Spleen (tissue), 11 donors: Measurements from ENCODE around the gene KCNK17. TPM values are rescaled to one million over a fixed set of nuclear protein-coding genes. Genes with fewer than 3 reads are reported as not detected.

Experiments used
- DNase-seq: peaks from one replicate; pipeline ENCODE4 v3.0.0-alpha.2; 2020
- H3K27ac ChIP-seq, 8 donors: fragments of 200-600 bp; sonication (generic) in 7 of 8; 1 replicate in 4 of 8; 2 replicates in 4 of 8; pipeline versions ENCODE4 v1.5.0 to v1.8.0; 2016 to 2021; ENCODE audit warnings: inconsistent platforms in 4 of 8, mild to moderate bottlenecking in 4 of 8, moderate library complexity in 1 of 8
- H3K27me3 ChIP-seq, 7 donors: fragments of 200-600 bp; sonication (generic) in 6 of 7; replicated peaks in 1 of 7; 1 replicate in 4 of 7; 2 replicates in 3 of 7; pipeline versions ENCODE4 v1.5.0 to v1.8.0; 2016 to 2021; ENCODE audit warnings: inconsistent platforms in 3 of 7, mild to moderate bottlenecking in 1 of 7
- H3K36me3 ChIP-seq, 6 donors: fragments of 200-600 bp; sonication (generic) in 5 of 6; 1 replicate in 4 of 6; 2 replicates in 2 of 6; pipeline versions ENCODE4 v1.5.0 to v1.8.0; 2016 to 2021; ENCODE audit warnings: inconsistent platforms in 2 of 6
- H3K4me1 ChIP-seq, 6 donors: fragments of 200-600 bp; sonication (generic) in 5 of 6; 1 replicate in 3 of 6; 2 replicates in 3 of 6; pipeline versions ENCODE4 v1.5.0 to v1.8.0; 2016 to 2021; ENCODE audit warnings: inconsistent platforms in 3 of 6
- H3K4me3 ChIP-seq, 8 donors: fragments of 200-600 bp; sonication (generic) in 7 of 8; 1 replicate in 4 of 8; 2 replicates in 4 of 8; pipeline versions ENCODE4 v1.5.0 to v1.8.0; 2016 to 2021; ENCODE audit warnings: inconsistent platforms in 4 of 8, mild to moderate bottlenecking in 4 of 8, moderate library complexity in 2 of 8
- H3K9me3 ChIP-seq, 8 donors: fragments of 200-600 bp; sonication (generic) in 7 of 8; 1 replicate in 4 of 8; 2 replicates in 4 of 8; pipeline versions ENCODE4 v1.5.0 to v1.8.0; 2016 to 2021; ENCODE audit warnings: inconsistent platforms in 4 of 8
- POLR2A ChIP-seq, 3 donors: fragments of 450-650 bp; IDR thresholded peaks; one replicate each; pipeline ENCODE4 v1.5.1; 2017; ENCODE audit warnings: antibody characterized with exemption in 3 of 3, mild to moderate bottlenecking in 1 of 3
- POLR2AphosphoS5 ChIP-seq, 3 donors: sonication (generic); formaldehyde crosslinking; IDR thresholded peaks; one replicate each; pipeline ENCODE4 v1.5.1; 2017; ENCODE audit warnings: antibody characterized with exemption in 3 of 3
- WGBS, 5 donors: extraction: QIAGEN DNeasy Blood & Tissue Kit in 3 of 5; methylation state at CpG; one replicate each; pipeline versions ENCODE4 v1.1.5 to v1.1.7; 2013 to 2018; 5-methylcytosine and 5-hydroxymethylcytosine counted together
- intact Hi-C: fragments of 100-400 bp; cut with DNase I; formaldehyde crosslinking; loops from one replicate; pipeline ENCODE4 v1.15.0; 2023; ENCODE audit warnings: low total_unique reads
- polyA plus RNA-seq, 3 donors: library from polyadenylated mRNA; stranded (reverse); fragments of 200-250 nt; gene quantifications; one replicate each; pipeline ENCODE4 v1.2.1, GENCODE V29; 2013
- total RNA-seq, 7 donors: library from RNA; depleted of rRNA in 3 of 7; stranded (reverse); fragments of >200 nt in 3 of 7; fragmentation: NEBNext Ultra II Directional in 4 of 7; extraction: Animal tissue kit (Norgen Biotek cat#: 25700) in 4 of 7; gene quantifications; one replicate each; pipeline versions ENCODE4 v1.1.0 to v1.2.1, GENCODE V29; 2016 to 2021
- TF ChIP-seq, protein P1 (sequence below), 11 experiments: fragments of 200-600 bp in 7 of 11; fragments of 450-650 bp in 4 of 11; sonication (generic) in 4 of 11; IDR thresholded peaks in 8 of 11; conservative IDR thresholded peaks in 3 of 11; 1 replicate in 7 of 11; 2 replicates in 4 of 11; pipeline versions ENCODE4 v1.4.0 to v1.8.0; 2016 to 2021; ENCODE audit warnings: antibody characterized with exemption in 11 of 11, inconsistent platforms in 4 of 11, mild to moderate bottlenecking in 1 of 11
- donor health status: healthy with polysubstance abuse.
- donor health status: DM: no; HTN: no; CAD: no; lungs with moderate emphysema.
- donor health status: DM: no; HTN: no; CAD: no.
- donor health status: Bipolar disorder and iron deficiency.
- donor health status: healthy.
- donor health status: DM: no; HTN: no; CAD: no.
- donor health status: DM: yes; HTN: yes; CAD: no.

The KCNK17 gene
- total and polyA plus RNA-seq, 10 donors: 0.16 to 0.98 (median 0.46) TPM; not detected in 2

- DNase-seq: peak; percentile 88
- peaks cover 0 to 8% (median 6%) of the 10 kb centered on the region in 6 donors for H3K4me1 ChIP-seq
- 32 to 35% (median 34%) methylated on average over 9 of the region's 9 CpGs for WGBS, 5 donors
- TF ChIP-seq, protein P1, sequence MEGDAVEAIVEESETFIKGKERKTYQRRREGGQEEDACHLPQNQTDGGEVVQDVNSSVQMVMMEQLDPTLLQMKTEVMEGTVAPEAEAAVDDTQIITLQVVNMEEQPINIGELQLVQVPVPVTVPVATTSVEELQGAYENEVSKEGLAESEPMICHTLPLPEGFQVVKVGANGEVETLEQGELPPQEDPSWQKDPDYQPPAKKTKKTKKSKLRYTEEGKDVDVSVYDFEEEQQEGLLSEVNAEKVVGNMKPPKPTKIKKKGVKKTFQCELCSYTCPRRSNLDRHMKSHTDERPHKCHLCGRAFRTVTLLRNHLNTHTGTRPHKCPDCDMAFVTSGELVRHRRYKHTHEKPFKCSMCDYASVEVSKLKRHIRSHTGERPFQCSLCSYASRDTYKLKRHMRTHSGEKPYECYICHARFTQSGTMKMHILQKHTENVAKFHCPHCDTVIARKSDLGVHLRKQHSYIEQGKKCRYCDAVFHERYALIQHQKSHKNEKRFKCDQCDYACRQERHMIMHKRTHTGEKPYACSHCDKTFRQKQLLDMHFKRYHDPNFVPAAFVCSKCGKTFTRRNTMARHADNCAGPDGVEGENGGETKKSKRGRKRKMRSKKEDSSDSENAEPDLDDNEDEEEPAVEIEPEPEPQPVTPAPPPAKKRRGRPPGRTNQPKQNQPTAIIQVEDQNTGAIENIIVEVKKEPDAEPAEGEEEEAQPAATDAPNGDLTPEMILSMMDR (IDR thresholded peaks at IDR 0.05 in 8 of 11, conservative IDR thresholded peaks at IDR 0.05 in 3 of 11): peak; percentile 54 to 94 (median 86)
- TF ChIP-seq POLR2A (IDR thresholded peaks at IDR 0.05) (no peak), POLR2AphosphoS5 (IDR thresholded peaks at IDR 0.05) (no peak)
- no peaks in the 10 kb centered on the region for H3K27me3 ChIP-seq
- no peak overlapping the region for H3K27ac ChIP-seq
- no peak overlapping the region for H3K4me3 ChIP-seq
- no peaks in the 10 kb centered on the region for H3K36me3 ChIP-seq
- H3K9me3 ChIP-seq: no peaks in the 10 kb centered on the region
- intact Hi-C loops: no loop called here
Measured at GRCh38 chr6:39347906-39348585, 33.8 kb upstream of the KCNK17 start.

GRCh38 chr6:39347206-39347605, 33.0 kb upstream of the KCNK17 start:
- Histone ChIP-seq H3K4me1 (peaks cover 0 to 14% (median 10%) of the 10 kb centered on the region in 6 donors), H3K36me3 (no peaks in the 10 kb centered on the region), H3K4me3 (no peak overlapping the region), H3K9me3 (no peaks in the 10 kb centered on the region), H3K27ac (no peak overlapping the region), H3K27me3 (no peaks in the 10 kb centered on the region)
- intact Hi-C loops: no loop called here
- peak; percentile 46 for DNase-seq
- WGBS, 5 donors: 69 to 95% (median 91%) methylated on average over 2 to 6 of the region's 6 CpGs
- TF ChIP-seq POLR2AphosphoS5 (IDR thresholded peaks at IDR 0.05): no peak

- Histone ChIP-seq H3K27ac (no peak overlapping the region), H3K4me1 (peaks cover 9 to 38% (median 20%) of the 10 kb centered on the region in 6 donors), H3K9me3 (no peaks in the 10 kb centered on the region), H3K27me3 (peaks cover 0 to 3% (median 0%) of the 10 kb centered on the region in 7 donors), H3K4me3 (no peak overlapping the region), H3K36me3 (no peaks in the 10 kb centered on the region)
- intact Hi-C loops: no loop called here
- no peak for TF ChIP-seq POLR2AphosphoS5 (IDR thresholded peaks at IDR 0.05)
- TF ChIP-seq POLR2A (IDR thresholded peaks at IDR 0.05): no peak
- TF ChIP-seq, protein P1 (IDR thresholded peaks at IDR 0.05 in 8 of 11, conservative IDR thresholded peaks at IDR 0.05 in 3 of 11): no peak
- WGBS, 5 donors: 80 to 88% (median 87%) methylated on average over 4 to 7 of the region's 7 CpGs
- DNase-seq: peak; percentile 52
Measured at GRCh38 chr6:39344821-39345280, 30.6 kb upstream of the KCNK17 start.

DNA sequence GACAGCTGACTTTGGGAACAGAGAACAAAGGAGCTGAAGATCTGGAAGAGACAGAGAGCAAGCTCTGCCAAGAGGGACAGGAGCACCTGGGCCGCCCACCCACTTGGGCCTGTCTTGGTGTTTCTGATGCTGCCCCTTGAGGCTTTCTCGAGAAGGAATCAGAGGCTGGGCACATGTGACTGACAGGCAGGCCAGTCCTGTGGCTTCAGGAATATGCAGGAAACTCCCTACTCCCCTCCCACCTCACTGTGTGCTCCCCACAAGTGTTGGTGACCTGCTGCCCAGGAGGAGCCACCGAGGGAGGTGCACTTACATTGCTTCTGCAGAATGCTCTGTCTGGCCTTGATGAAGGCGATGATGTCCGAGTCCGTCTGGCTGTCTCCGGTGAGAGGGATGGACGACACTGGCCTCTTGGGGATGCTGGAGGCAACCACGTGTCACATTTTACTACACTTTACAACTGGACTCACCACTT, 29.2 kb upstream of the KCNK17 start:
- H3K36me3 ChIP-seq: no peaks in the 10 kb centered on the region
- no peaks in the 10 kb centered on the region for H3K9me3 ChIP-seq
- peak overlapping the region in 6 of 8 donors; percentile 23 to 68 (median 61) for H3K27ac ChIP-seq
- H3K27me3 ChIP-seq: peaks cover 0 to 16% (median 0%) of the 10 kb centered on the region in 7 donors
- TF ChIP-seq POLR2A (IDR thresholded peaks at IDR 0.05): no peak
- no peak for TF ChIP-seq POLR2AphosphoS5 (IDR thresholded peaks at IDR 0.05)
- TF ChIP-seq, protein P1 (IDR thresholded peaks at IDR 0.05 in 8 of 11, conservative IDR thresholded peaks at IDR 0.05 in 3 of 11): no peak
- peaks cover 14 to 52% (median 32%) of the 10 kb centered on the region in 6 donors for H3K4me1 ChIP-seq
- peak; percentile 76 for DNase-seq
- no peak overlapping the region for H3K4me3 ChIP-seq
- WGBS, 5 donors: 80 to 88% (median 83%) methylated on average over 9 of the region's 9 CpGs
- intact Hi-C loops: no loop called here
